Astrocyte (in vitro differentiated cells and primary cell): ENCODE data around the gene NCOA3.

Experiments
- CTCF ChIP-seq: IDR thresholded peaks from 2 replicates; pipeline ENCODE4 v1.5.1; 2011; ENCODE audit warnings: low read depth, mild to moderate bottlenecking, inconsistent platforms, low read length, moderate library complexity; ENCODE audit not compliant: insufficient read depth
- EZH2 ChIP-seq: IDR thresholded peaks from 2 replicates; pipeline ENCODE4 v1.6.1; 2012; ENCODE audit warnings: mild to moderate bottlenecking, low read length, inconsistent platforms; ENCODE audit not compliant: insufficient read depth

GRCh38 chr20:47674145-47674544 is 172.5 kb downstream of the NCOA3 start:
- TF ChIP-seq CTCF (no peak), EZH2 (no peak)
